CD4-positive, alpha-beta T cell treated with Interleukin-17A for 1 hour (primary cell): ENCODE results near the gene DFFB.

Source experiments
- DNase-seq: peaks from one replicate; pipeline ENCODE4 v3.0.0-alpha.2; 2020

The DFFB gene

DNA sequence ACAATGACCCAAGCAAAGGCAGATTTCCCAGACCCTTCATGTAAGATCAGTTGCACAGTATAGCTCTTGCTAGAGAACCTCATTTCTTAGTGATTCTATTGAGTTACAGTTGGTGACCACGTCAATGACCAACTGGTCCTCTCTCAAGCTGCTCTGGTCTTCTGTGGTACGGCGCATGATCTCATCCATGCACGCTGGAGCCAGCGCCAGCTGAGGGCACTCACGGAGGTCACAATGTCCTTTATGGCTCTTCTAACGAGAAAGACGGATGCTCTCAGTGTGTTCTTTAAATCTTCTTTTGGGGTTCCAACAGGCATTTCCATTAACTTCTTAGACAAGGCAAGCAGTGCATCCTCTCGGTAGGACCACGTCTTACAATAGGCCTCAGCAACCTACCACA is 22.6 kb upstream of the DFFB start:
- no peak for DNase-seq

DNA sequence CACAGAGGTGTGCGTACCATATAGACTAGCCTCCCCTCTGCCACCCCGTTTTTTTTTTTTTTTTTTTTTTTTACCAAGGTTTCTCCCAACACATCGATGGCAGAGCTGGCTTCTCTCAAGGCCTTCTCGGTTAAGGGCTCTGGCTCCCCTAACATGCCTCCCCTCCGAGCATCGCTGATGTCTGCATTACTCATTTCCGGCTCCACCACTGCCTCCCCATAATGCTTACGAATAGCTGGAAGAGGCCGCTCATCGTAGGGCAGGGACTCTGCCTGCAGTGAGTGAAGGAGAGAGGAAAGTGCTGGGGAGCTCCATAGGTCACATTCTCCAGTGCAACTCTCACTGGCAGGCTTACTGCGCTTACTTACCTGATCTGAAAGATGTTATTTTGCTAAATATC is 20.9 kb upstream of the DFFB start:
- no peak for DNase-seq

DNA sequence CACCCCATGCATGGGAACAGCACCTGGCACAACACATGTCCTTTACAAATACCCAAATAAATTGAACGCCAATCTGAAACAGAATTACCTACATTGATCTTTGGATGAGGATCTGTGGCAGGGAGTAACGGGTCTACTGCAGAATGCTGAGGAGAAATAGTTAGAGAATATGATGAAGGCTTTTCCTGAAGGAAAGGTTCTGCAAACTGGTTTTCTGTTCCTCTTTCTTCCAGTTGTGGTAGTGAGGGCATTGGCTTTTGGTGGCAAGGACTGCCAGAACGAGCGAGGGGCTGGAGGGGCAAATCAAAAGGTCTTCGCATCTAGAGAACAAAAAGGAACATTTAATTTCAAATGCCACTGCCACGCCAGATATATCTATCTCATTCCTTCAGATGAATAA is 20.1 kb upstream of the DFFB start:
- DNase-seq: no peak

DNA sequence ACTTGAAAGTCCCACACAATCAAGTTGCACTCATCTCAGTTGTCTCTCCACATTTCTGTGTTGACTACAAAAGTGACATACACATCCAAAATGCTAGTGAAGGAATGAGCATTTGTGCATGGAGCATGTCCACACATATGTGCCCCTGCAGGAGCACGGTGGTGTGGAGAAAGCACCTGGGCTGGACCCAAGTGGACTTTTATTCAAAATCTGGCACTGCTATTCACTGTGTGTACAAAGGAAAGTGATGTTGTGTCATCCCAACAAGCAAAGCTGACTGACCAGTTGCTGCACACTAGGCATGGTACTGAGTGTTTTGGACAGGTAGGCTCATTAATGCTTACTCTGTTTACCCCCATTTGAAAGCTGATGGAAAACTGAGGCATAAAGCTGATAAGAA is 19.6 kb upstream of the DFFB start:
- no peak for DNase-seq

DNA sequence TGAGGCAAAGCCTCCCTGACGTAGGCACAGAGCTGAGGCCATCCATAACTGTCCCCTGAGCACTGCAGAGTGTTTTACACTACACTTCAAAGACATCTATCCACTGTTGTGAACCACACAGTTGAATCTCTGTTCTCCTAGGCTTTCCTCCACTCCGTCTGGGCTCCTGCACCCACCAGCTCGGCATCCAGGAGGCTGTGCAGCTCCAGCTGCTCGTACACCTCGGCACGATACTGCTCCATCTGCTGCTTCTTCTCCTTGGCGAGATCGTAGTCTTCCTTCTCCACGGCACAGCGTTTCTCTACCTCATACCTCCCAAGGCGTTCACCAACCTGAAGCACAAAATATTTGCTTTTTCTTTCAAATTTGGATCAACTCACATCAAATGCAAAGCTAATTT is 18.5 kb upstream of the DFFB start:
- no peak for DNase-seq

DNA sequence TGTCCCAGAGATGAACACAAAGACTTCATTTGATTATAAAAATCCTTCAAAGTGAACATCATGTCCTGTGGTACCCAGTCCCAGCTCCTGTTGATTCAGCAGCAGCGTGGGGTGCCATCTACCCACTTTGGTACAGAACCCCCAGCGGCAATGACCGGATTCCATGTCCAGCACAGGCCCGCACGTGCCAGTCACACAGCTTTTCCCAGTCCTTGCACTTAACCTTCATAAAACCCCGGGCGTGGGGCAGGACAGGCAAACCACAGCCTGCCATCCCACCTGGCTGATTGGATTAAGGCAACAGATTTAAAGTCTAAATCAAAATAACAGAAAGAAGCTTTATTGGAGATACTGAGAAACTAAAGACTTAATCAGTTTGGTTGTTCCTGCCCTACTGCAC is 15.8 kb upstream of the DFFB start:
- DNase-seq: no peak

DNA sequence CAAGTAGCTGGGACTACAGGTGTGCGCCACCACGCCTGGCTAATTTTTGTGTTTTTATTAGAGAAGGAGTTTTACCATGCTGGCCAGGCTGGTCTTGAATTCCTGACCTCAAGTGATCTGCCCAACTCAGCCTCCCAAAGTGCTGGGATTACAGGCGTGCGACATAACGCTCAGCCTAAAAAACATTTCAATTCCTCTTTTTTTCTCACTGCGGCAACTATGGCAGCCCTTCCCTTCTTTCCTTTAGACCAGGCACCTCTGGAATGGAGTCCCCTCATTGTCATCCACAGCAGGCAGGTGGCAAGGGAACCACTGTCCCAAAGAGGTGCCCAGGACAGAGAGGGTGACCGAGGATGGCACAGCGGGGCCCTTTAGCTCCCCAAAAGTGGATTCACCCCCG is 14.4 kb upstream of the DFFB start:
- no peak for DNase-seq

DNA sequence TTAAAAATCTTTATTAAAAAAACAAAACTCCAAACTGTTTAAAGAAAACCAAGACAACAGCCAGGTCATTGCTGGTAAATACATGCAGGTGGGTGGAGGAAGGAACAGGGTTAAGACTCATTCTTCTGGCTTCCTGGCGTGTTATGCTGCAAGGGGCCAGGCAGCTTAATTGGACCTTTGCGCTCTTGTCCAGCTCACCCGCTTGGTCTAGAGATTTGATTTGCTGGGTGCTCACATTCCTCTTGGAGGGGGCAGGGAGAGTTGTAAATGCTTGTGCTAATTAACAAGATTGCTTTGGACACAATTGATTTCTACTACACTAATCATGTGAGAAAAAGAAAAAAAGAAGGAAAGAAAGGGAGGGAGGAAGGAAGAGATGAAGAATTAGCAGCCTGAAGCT is 10.7 kb upstream of the DFFB start:
- DNase-seq: no peak

DNA sequence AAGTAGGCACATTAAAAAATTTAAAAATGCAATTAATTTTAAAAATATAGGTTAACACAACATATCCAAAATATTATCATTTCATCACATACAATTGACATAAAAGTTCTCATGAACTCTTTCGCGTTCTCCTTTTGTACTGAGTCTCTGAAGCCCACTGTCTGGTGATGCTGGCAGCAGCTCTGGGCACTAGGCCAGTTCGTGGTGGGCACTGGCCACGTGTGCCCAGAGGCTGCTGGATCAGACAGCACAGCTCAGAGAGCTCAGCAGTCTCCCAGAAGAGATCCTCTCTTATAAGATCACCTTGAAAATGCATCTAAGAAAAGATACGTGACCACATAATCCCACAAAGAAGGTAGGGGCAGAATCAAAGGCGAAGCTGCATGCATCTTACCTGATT is 10.2 kb upstream of the DFFB start:
- no peak for DNase-seq

DNA sequence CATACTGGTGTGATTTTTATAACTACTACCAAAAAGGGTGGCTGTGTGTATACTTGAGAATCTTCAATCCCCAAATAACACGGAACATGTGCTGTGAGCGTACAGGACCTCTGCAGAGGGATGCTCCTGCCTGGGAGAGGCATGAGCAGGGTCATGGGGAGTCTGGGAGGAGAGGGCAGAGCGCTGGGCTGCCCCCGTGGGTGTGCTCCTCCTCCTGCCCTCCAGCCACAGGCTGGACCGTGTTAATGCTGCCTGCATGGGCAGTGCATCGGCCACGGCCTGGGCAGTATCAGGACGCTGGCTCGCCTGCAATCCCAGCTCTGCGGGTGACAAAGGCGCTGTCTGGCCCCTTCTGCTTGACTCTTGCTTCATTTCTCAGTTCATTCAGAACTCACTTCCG is 6.4 kb upstream of the DFFB start:
- no peak for DNase-seq

DNA sequence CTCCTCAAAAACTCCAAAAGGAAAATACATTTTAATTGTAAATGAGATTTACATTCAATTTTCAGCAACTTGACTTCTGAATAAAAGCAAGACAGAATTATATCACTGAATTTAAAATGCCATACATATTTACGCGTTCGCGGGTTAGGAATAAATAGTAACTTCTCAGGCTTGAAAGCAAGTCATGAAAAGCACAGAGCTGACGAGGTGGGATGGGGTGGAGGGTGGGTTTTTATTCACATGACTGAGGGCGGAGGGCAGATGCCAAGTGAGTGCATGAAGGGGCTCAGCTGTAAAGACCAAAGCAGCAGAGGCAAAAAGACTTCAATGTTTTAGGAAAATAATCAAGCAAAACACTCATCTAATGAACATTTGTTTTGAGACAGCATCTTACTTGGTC is 6.0 kb upstream of the DFFB start:
- no peak for DNase-seq

DNA sequence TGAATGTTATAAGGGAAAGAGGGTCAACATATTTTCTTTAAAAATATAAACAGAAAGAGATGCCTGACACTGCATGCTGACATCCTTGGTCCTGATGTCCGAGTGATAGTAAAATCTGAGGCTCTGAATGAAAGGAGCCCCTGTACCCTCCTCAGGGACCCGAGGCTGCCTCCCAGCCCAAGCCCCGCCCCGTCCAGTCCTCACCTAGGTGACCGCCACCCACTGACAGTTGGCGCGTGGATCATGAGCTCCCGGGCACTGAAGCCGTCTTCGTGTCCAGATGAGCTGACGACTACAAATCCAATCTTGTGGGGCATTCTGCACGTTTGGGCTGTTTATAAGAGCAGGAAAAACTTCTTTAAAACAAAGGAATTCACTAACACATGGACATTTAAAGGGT is 5.2 kb upstream of the DFFB start:
- no peak for DNase-seq

DNA sequence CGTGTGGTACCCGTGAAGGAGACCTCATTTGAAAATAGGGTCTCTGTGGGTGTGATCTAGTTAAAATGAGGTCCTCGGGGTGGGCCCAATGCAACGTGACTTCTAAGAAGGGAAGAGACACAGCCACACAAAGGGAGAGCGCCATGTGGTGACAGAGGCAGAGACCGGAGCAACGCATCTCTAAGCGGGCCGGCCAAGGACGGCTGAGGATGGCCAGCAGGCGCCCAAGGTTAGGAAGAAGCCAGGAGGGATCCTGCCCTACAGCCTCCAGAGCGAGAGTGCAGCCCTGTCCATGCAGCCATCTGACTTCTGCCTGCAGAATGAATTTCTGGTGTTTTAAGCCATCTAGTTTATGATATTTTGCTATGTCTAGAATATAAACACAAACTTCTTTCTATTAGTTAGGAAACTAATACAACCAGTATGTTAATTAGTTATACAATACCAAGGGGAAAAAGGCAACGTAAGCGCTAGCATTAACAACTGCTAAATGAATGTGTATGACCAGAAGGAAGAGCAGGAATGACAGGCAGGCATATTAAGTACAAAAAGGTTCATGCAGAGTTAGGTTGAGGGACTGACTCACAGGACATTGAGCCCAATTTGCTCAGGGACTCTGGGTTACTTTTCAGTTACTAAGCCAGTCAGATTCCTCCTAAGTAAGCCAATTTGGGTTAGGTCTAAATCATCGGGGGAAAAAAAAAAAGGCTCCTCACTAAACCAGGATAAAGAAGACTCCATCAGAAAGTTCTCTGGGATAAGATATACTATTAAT is 4.4 kb upstream of the DFFB start:
- no peak for DNase-seq

DNA sequence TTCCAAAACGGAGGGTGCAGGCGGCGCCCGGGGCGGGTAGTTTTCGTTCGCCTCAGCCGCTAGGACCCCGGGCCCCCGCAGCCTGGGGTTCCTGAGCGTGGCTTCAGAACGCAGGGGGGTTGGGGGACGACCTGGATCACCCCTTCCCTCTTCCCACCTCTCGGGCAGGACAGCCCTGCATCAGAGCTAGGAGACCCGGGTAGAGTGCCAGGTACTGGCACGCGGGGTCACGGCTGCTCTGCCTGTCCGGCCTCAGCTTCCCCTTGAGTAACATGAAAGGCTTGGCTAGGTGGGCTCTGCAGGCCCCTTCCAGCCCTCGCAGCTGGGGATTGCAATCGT is 484 bp downstream of the DFFB start:
- DNase-seq: no peak

DNA sequence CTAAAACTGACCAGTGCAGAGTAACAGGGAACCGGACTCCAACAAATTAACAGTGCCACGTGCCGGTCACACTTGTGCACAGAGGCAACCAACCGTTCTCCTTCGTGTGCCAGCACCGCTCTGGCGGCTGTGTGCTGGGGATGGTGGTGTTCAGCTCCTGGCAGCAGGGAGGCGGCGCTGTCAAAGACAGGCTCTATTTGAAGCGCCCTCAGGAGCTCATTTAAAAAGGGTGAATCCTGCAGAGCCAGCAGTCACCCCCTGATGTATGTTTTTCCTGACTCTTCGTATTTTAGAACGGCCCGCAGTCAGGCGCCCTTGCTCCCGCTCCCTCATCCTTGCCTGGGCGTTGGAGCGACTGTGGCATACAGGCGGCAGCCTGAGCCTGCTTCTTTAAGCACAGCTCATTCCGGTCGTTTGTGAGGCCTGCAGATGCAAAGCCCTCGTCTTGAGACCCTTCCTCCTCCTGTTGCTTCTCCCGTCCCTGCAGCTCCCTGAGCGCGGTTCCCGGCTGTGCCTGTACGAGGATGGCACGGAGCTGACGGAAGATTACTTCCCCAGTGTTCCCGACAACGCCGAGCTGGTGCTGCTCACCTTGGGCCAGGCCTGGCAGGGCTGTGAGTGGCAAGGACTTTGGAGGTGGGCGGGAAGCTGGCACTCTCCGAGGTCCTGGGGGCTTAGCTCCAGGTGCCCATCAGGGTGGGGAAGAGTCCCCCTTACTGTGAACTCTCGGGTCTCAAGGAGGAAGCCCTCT is 1.1 kb downstream of the DFFB start:
- DNase-seq: no peak

DNA sequence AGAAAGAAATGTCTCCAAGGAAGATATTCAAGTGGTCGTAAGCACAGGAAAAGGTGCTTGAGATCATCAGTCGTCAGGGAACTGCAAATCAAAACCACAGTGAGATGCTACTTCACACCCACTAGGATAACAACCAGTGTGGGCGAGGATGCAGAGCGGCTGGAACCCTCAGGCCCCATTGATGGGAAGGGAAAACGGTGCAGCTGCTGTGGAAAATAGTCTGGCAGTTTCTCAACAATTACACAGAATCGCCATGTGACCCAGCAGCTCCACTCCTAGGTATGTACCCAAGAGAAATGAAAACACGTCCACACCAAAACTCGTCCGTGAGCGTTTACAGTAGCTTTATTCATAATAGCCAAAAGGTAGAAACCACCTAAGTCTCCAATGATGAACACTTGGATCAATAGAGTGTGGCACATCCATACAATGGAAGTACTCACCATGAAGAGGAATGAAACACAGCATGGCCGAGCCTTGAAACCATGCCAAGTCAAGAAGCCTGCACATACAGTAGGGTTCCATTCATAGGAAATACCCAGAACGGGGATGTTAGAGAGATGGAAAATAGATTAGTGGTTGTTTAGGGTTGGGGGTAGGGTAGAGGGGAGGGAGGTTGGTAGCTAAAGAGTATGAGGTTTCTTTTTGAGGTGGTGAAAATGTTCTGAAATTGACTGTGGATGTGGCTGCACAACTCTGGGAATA is 6.1 kb downstream of the DFFB start:
- DNase-seq: no peak

DNA sequence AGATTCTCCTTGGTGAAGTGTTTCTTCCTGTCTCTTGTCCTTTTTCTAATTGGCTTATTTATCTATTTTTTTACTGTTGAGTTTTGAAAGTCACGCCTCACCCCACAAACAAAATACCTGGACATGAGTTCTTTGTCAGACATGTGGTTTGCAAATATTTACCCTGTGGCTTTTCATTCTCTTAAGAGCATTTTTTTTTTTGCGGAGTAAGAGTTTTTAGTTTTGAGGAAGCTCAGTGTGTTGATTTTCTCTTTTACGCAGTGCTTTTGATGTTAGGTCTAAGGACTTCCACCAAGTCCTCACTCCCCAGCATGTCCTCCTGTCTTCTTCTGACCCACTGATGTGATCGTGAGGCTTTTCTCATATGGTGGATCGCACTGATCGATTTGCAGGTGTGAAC is 7.6 kb downstream of the DFFB start:
- DNase-seq: no peak

DNA sequence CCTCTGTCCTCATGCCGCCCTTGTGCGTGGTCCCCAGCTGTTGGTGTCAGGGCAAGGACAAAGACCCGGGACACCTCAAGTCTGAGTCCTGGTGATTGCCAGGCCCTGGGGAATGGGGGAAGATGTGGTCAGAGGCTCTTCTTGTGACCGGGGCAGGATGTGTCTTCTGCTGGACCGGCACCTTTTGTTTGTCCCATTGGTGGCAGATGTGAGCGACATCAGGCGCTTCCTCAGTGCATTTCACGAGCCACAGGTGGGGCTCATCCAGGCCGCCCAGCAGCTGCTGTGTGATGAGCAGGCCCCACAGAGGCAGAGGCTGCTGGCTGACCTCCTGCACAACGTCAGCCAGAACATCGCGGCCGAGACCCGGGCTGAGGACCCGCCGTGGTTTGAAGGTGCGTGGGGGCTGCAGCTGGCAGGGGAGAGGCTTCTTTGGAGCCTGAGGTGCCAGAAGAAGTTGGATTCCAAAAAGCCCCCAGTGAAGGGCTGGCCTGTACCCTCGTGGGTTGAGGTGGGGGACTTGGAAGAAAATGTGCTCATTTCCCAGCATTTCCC is 8.4 kb downstream of the DFFB start:
- DNase-seq: no peak

DNA sequence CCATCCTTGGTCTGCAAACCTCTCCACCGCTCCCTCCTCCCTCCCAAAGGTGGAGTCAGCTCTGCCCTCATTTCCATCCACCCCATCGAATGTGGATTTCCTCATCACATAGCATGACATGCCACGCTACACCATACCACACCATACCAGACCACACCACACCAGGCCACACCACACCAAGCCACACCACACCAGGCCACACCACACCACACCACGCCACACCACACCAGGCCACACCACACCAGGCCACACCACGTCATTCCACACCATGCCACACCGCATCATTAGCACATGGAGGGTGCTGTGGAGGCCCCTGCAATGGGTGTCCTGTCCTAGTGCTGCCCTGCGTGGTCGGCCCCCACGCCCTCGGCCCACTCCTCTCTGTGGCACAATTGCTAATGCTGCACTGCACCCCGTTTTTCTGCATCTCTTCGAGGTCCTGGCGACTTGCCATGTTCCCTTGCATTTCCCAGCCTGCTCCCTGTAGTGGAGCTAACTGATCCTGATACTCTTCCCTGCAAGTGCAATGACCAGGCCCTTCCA is 11.3 kb downstream of the DFFB start:
- DNase-seq: no peak

DNA sequence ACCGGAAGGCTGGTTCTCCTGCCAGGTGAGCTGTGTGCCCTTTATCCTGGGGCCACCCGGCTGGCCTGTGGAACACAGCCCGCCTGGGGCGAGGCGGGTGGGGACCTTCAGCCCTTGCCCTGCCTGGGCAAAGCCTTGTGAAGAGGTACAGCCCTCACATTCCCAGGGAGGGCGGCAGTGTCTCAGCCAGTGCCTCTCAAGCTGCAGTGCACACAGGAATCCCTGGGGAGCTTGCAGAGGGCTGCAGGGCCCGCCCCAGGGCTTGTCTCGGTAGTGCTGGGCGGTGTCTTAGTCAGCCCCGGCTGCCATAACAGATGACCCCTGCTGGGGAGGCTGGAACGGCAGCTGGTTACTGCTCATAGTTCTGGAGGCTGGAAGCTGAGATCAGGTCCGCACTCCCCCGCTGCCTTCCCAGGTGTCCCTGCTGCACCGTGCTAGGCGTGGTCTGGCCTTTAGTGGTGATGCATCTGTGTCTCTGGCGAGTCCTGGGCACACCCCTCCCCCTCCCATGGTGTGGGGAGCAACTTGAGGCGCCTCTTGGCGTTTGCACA is 12.6 kb downstream of the DFFB start:
- DNase-seq: no peak

DNA sequence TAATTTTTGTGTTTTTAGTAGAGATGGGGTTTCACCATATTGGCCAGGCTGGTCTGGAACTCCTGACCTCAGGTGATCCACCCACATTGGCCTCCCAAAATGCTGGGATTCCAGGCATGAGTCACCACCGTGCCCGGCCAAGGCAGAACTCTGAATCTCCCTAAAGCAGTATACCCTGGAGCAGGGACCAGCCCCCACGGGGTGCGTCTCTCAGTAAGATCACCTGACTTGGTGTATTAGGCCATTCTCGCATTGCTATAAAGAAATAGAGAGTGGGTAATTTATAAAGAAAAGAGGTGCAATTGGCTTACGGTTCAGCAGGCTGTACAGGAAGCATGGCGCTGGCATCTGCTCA is 14.2 kb downstream of the DFFB start:
- no peak for DNase-seq

DNA sequence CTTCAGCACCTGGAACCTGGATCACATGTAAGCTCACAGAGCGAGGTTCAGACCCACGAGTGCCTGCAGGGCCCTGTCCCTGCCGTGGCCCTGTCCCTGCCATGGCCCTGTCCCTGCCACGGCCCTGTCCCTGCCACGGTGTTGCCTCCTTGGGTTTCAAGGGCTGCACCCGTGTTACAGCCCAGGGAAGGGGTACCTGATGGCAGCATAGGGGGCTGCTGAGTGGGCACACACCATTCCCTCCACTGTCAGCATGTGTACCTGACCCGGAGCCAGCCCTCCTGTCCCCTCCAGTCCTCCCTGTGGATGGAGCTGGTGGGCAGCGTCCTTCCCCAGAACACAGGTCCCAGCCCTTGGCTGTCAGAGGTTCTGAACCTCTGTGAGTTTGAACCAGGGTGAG is 15.3 kb downstream of the DFFB start:
- no peak for DNase-seq

DNA sequence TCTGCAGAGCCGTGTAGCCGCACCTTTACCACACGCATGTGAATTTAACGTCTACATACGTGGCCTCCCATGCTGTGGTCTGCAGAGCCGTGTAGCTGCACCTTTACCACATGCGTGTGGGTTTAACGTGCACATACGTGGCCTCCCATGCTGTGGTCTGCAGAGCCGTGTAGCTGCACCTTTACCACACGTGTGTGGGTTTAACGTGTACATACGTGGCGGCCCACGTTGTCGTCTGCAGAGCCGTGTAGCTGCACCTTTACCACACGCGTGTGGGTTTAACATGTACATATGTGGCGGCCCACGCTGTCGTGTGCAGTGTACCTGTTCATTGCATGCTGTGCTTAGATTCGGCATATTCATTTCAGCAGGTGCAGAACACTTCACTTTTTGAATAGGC is 17.5 kb downstream of the DFFB start:
- DNase-seq: no peak

DNA sequence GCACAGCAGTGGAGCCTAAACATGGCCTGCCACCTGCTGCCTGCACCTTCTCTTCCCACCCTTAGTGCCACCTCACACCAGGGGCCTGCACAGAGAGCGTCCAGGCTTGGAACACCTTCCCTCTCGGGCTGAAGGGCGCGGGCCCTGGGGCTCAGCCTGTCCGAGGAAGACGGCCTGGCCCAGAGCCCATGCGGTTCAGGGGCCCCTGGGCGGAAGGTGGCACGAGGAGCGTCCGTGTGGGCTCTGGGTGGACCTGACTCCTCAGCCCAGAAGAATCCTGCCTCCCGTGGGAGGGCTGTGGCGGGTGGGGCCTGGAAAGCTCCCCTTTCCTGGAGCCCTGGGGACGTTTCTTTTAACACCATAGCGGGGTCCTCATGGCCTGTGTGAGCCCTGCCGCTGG is 19.4 kb downstream of the DFFB start:
- DNase-seq: no peak
